Ovary (tissue), 3 donors: ENCODE results near the gene LHX3.

Experiments used
- CTCF ChIP-seq, 3 donors: fragments of 450-650 bp in 2 of 3; fragments of 200-600 bp in 1 of 3; IDR thresholded peaks; one replicate each; pipeline versions ENCODE4 v1.5.1 to v1.8.0; 2016 to 2022; ENCODE audit warnings: antibody characterized with exemption in 3 of 3, mild to moderate bottlenecking in 1 of 3
- POLR2A ChIP-seq: fragments of 450-650 bp; IDR thresholded peaks from one replicate; pipeline ENCODE4 v1.6.1; 2017; ENCODE audit warnings: antibody characterized with exemption, mild to moderate bottlenecking, moderate library complexity
- donor health status: DM: no; HTN: no; CAD: no.

GRCh38 chr9:136209786-136210185 is 4.9 kb upstream of the LHX3 start:
- TF ChIP-seq POLR2A (no peak), CTCF (IDR thresholded peaks at IDR 0.05) (no peak)
